ENCODE results near the gene HNRNPDL. TPM values are rescaled to one million over a fixed set of nuclear protein-coding genes. Genes with fewer than 3 reads are reported as not detected.
A peak's percentile ranks its signal among the peaks of the same experiment; 100 is the strongest.

HNRNPDL gene
- polyA plus RNA-seq, 2 of the 4 experiments (the other 2 are of a cell fraction): 321 to 397 TPM

DNA sequence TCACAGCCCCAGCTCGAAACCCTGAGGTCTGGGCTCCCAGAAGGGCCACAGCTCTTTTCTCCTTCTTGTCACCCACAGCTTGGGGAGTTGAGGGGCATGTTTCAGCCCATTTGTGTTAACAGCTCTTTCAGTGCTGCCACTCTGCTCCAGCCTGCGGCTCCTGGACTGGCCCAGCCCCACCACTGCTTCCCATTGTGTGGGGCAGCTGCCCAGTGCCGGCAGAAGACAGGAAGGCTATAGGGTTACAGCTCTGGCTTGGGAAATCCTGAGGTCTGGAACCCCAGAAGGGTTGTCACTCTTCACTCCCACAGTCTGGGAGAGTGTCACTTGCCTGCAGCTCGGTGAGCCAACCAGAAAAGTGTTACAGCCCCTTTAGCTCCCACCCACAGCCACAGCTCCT, 49.4 kb downstream of the HNRNPDL start:
- ATAC-seq (peak; percentile 45 to 47; a peak in 3 of 6 replicates), DNase-seq (ENCODE audit: low read depth in 1 of 2, low spot score in 1 of 2) (no peak), FAIRE-seq (no peak)
- Histone ChIP-seq H3K27ac (no peak overlapping the region), H3K4me3 (no peak overlapping the region), H3K4me2 (no peak overlapping the region), H3K9me3 (no peaks in the 10 kb centered on the region), H3K4me1 (peaks cover 3% of the 10 kb centered on the region; the same call in 1 of the 3 replicates)
- CTCF ChIA-PET: interaction anchor here (0.9 to 1.1 kb wide), 3 partner anchors 35 to 49 kb away, joined by 3 read pairs; no protein-coding TSS in a partner anchor
- 93% methylated on average over 2 of the region's 4 CpGs for WGBS (ENCODE audit: missing lambda C conversion rate)
- POLR2A ChIA-PET: no interaction called here
- TF ChIP-seq, protein P1, sequence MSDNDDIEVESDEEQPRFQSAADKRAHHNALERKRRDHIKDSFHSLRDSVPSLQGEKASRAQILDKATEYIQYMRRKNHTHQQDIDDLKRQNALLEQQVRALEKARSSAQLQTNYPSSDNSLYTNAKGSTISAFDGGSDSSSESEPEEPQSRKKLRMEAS (IDR thresholded peaks at IDR 0.05): no peak
- no peak for TF ChIP-seq CHD2 (IDR thresholded peaks at IDR 0.05; ENCODE audit: low read length, partially characterized antibody)
- TF ChIP-seq, protein P2, sequence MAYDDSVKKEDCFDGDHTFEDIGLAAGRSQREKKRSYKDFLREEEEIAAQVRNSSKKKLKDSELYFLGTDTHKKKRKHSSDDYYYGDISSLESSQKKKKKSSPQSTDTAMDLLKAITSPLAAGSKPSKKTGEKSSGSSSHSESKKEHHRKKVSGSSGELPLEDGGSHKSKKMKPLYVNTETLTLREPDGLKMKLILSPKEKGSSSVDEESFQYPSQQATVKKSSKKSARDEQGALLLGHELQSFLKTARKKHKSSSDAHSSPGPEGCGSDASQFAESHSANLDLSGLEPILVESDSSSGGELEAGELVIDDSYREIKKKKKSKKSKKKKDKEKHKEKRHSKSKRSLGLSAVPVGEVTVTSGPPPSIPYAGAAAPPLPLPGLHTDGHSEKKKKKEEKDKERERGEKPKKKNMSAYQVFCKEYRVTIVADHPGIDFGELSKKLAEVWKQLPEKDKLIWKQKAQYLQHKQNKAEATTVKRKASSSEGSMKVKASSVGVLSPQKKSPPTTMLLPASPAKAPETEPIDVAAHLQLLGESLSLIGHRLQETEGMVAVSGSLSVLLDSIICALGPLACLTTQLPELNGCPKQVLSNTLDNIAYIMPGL (CRISPR knock-in tag; IDR thresholded peaks at IDR 0.05; ENCODE audit: borderline replicate concordance): no peak
- TF ChIP-seq, protein P3, sequence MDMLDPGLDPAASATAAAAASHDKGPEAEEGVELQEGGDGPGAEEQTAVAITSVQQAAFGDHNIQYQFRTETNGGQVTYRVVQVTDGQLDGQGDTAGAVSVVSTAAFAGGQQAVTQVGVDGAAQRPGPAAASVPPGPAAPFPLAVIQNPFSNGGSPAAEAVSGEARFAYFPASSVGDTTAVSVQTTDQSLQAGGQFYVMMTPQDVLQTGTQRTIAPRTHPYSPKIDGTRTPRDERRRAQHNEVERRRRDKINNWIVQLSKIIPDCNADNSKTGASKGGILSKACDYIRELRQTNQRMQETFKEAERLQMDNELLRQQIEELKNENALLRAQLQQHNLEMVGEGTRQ (IDR thresholded peaks at IDR 0.05): no peak
- TF ChIP-seq ESRRA (IDR thresholded peaks at IDR 0.05; ENCODE audit: borderline replicate concordance, low read length): no peak
- TF ChIP-seq ZFP36 (IDR thresholded peaks at IDR 0.05; ENCODE audit: borderline replicate concordance, partially characterized antibody): no peak
- no peak for TF ChIP-seq BHLHE40 (IDR thresholded peaks at IDR 0.05; ENCODE audit: low read depth, low read length)
- no peak for TF ChIP-seq CBX8 (IDR thresholded peaks at IDR 0.05)
- TF ChIP-seq, protein P4, sequence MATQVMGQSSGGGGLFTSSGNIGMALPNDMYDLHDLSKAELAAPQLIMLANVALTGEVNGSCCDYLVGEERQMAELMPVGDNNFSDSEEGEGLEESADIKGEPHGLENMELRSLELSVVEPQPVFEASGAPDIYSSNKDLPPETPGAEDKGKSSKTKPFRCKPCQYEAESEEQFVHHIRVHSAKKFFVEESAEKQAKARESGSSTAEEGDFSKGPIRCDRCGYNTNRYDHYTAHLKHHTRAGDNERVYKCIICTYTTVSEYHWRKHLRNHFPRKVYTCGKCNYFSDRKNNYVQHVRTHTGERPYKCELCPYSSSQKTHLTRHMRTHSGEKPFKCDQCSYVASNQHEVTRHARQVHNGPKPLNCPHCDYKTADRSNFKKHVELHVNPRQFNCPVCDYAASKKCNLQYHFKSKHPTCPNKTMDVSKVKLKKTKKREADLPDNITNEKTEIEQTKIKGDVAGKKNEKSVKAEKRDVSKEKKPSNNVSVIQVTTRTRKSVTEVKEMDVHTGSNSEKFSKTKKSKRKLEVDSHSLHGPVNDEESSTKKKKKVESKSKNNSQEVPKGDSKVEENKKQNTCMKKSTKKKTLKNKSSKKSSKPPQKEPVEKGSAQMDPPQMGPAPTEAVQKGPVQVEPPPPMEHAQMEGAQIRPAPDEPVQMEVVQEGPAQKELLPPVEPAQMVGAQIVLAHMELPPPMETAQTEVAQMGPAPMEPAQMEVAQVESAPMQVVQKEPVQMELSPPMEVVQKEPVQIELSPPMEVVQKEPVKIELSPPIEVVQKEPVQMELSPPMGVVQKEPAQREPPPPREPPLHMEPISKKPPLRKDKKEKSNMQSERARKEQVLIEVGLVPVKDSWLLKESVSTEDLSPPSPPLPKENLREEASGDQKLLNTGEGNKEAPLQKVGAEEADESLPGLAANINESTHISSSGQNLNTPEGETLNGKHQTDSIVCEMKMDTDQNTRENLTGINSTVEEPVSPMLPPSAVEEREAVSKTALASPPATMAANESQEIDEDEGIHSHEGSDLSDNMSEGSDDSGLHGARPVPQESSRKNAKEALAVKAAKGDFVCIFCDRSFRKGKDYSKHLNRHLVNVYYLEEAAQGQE (IDR thresholded peaks at IDR 0.05): no peak
- TF ChIP-seq MAFK (IDR thresholded peaks at IDR 0.05; ENCODE audit: partially characterized antibody): no peak
- no peak for TF ChIP-seq HOXB5 (CRISPR knock-in tag; IDR thresholded peaks at IDR 0.05)
- no peak for TF ChIP-seq ZC3H11A (IDR thresholded peaks at IDR 0.05)
- TF ChIP-seq NR3C1 (IDR thresholded peaks at IDR 0.05): no peak
- TF ChIP-seq RAD21 (conservative IDR thresholded peaks at IDR 0.05 in 1 of 2, IDR thresholded peaks at IDR 0.05 in 1 of 2): no peak
- TF ChIP-seq GATA3 (IDR thresholded peaks at IDR 0.05; ENCODE audit: borderline replicate concordance): no peak
- TF ChIP-seq, protein P5, sequence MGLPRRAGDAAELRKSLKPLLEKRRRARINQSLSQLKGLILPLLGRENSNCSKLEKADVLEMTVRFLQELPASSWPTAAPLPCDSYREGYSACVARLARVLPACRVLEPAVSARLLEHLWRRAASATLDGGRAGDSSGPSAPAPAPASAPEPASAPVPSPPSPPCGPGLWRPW (IDR thresholded peaks at IDR 0.05): no peak
- no peak for TF ChIP-seq FOXS1 (CRISPR knock-in tag; IDR thresholded peaks at IDR 0.05)
- TF ChIP-seq, protein P6, sequence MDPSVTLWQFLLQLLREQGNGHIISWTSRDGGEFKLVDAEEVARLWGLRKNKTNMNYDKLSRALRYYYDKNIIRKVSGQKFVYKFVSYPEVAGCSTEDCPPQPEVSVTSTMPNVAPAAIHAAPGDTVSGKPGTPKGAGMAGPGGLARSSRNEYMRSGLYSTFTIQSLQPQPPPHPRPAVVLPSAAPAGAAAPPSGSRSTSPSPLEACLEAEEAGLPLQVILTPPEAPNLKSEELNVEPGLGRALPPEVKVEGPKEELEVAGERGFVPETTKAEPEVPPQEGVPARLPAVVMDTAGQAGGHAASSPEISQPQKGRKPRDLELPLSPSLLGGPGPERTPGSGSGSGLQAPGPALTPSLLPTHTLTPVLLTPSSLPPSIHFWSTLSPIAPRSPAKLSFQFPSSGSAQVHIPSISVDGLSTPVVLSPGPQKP (IDR thresholded peaks at IDR 0.05; ENCODE audit: low read depth, low read length): no peak
- TF ChIP-seq SREBF2 (IDR thresholded peaks at IDR 0.05): no peak
- no peak for TF ChIP-seq EP300 (IDR thresholded peaks at IDR 0.05)
